Prostate gland (tissue), 2 donors: Measurements from ENCODE around the gene PEX14. TPM values are rescaled to one million over a fixed set of nuclear protein-coding genes. Genes with fewer than 3 reads are reported as not detected.

Experiments
- DNase-seq: peaks from one replicate; pipeline ENCODE4 v3.0.0-alpha.2; 2019; ENCODE audit warnings: low spot score
- H3K27ac ChIP-seq, 2 donors: fragments of 200-600 bp; sonication (generic); 2 replicates each; pipeline ENCODE4 v1.5.1; 2017 to 2019
- H3K27me3 ChIP-seq: fragments of 200-600 bp; sonication (generic); replicated peaks from 2 replicates; pipeline ENCODE4 v1.5.1; 2019; ENCODE audit not compliant: insufficient read depth
- H3K36me3 ChIP-seq, 2 donors: fragments of 200-600 bp; sonication (generic); 1 replicate in 1 of 2; 2 replicates in 1 of 2; pipeline versions ENCODE4 v1.5.1 to v1.8.1; 2017 to 2019
- H3K4me1 ChIP-seq: fragments of 200-600 bp; sonication (generic); replicated peaks from 2 replicates; pipeline ENCODE4 v1.5.1; 2019
- H3K4me3 ChIP-seq, 2 donors: fragments of 200-600 bp; sonication (generic); 2 replicates each; pipeline ENCODE4 v1.5.1; 2017 to 2019
- H3K9me3 ChIP-seq: fragments of 200-600 bp; sonication (generic); 2 replicates; pipeline ENCODE4 v1.5.1; 2017
- POLR2A ChIP-seq: fragments of 450-650 bp; IDR thresholded peaks from one replicate; pipeline ENCODE4 v1.6.1; 2016; ENCODE audit warnings: antibody characterized with exemption, mild to moderate bottlenecking
- POLR2AphosphoS5 ChIP-seq: sonication (generic); formaldehyde crosslinking; IDR thresholded peaks from one replicate; pipeline ENCODE4 v1.6.1; 2017; ENCODE audit warnings: antibody characterized with exemption
- WGBS: methylation state at CpG from one replicate; pipeline ENCODE4 v1.1.5; 2018; 5-methylcytosine and 5-hydroxymethylcytosine counted together
- intact Hi-C: fragments of 100-400 bp; cut with DNase I; formaldehyde crosslinking; loops from one replicate; pipeline ENCODE4 v1.14.2; 2022
- total RNA-seq, 2 donors: library from RNA; depleted of rRNA; stranded (reverse); fragments of >200 nt; gene quantifications; one replicate each; pipeline ENCODE4 v1.1.0, GENCODE V29; 2016
- TF ChIP-seq, protein P1 (sequence below), 4 experiments: fragments of 200-600 bp in 2 of 4; fragments of 450-650 bp in 2 of 4; sonication (generic) in 2 of 4; IDR thresholded peaks; 1 replicate in 3 of 4; 2 replicates in 1 of 4; pipeline ENCODE4 v1.5.1; 2016 to 2019; ENCODE audit warnings: antibody characterized with exemption in 4 of 4, mild to moderate bottlenecking in 2 of 4, moderate library complexity in 2 of 4

Gene PEX14
- total RNA-seq, 2 donors from 2014 or later: 26.1 to 34.7 TPM

DNA sequence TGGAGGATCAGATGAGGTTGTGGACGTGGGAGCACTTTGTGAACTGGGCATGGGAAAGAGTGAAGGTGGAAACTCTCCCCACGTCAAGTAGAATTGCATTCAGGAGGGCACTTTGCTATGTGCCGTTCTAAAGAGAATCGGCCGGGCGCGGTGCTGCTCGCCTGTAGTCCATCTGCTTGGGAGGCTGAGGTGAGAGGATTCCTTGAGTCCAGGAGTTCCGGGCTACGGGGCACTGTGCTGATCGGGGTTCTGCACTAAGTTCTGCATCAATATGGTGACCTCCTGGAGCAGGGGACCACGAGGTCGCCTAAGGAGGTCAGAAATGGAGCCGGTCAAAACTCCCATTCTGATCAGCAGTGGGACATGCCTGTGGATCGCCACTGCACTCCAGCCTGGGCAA is 141.9 kb downstream of the PEX14 start:
- no peaks in the 10 kb centered on the region for H3K9me3 ChIP-seq
- H3K4me1 ChIP-seq: no peaks in the 10 kb centered on the region
- H3K4me3 ChIP-seq: no peak overlapping the region
- H3K27ac ChIP-seq: no peak overlapping the region
- intact Hi-C loops: no loop called here
- WGBS: 96% methylated on average over 15 of the region's 15 CpGs
- no peaks in the 10 kb centered on the region for H3K27me3 ChIP-seq
- H3K36me3 ChIP-seq: no peaks in the 10 kb centered on the region
- DNase-seq: no peak
- TF ChIP-seq POLR2AphosphoS5 (no peak), POLR2A (no peak)
- TF ChIP-seq, protein P1, sequence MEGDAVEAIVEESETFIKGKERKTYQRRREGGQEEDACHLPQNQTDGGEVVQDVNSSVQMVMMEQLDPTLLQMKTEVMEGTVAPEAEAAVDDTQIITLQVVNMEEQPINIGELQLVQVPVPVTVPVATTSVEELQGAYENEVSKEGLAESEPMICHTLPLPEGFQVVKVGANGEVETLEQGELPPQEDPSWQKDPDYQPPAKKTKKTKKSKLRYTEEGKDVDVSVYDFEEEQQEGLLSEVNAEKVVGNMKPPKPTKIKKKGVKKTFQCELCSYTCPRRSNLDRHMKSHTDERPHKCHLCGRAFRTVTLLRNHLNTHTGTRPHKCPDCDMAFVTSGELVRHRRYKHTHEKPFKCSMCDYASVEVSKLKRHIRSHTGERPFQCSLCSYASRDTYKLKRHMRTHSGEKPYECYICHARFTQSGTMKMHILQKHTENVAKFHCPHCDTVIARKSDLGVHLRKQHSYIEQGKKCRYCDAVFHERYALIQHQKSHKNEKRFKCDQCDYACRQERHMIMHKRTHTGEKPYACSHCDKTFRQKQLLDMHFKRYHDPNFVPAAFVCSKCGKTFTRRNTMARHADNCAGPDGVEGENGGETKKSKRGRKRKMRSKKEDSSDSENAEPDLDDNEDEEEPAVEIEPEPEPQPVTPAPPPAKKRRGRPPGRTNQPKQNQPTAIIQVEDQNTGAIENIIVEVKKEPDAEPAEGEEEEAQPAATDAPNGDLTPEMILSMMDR (IDR thresholded peaks at IDR 0.05): no peak

DNA sequence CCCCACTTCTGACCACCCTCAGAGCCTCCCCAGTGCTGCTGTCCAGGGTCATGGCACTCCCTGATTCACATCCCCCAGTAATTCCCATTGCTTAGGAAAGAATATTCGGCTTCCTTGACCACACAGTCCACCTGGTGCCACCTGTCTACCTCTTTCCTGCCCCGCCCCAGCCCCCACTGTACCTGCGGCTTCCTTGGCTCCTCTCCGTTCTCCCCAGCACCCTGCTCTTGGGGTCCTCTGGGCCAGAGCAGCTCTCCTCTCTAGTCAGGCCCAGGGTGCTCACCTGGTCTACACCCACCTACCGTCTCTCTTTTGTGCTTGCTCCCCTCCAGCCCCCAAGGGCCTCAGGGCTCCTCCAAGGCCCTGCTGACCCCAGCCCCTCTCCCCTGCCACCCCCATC is 142.6 kb downstream of the PEX14 start:
- 98% methylated on average over 5 of the region's 5 CpGs for WGBS
- no peaks in the 10 kb centered on the region for H3K4me1 ChIP-seq
- H3K27me3 ChIP-seq: no peaks in the 10 kb centered on the region
- H3K9me3 ChIP-seq: no peaks in the 10 kb centered on the region
- DNase-seq: no peak
- H3K4me3 ChIP-seq: no peak overlapping the region
- intact Hi-C loops: no loop called here
- H3K27ac ChIP-seq: no peak overlapping the region
- no peaks in the 10 kb centered on the region for H3K36me3 ChIP-seq
- TF ChIP-seq POLR2A: no peak
- TF ChIP-seq, protein P1 (IDR thresholded peaks at IDR 0.05): no peak
- TF ChIP-seq POLR2AphosphoS5: no peak

DNA sequence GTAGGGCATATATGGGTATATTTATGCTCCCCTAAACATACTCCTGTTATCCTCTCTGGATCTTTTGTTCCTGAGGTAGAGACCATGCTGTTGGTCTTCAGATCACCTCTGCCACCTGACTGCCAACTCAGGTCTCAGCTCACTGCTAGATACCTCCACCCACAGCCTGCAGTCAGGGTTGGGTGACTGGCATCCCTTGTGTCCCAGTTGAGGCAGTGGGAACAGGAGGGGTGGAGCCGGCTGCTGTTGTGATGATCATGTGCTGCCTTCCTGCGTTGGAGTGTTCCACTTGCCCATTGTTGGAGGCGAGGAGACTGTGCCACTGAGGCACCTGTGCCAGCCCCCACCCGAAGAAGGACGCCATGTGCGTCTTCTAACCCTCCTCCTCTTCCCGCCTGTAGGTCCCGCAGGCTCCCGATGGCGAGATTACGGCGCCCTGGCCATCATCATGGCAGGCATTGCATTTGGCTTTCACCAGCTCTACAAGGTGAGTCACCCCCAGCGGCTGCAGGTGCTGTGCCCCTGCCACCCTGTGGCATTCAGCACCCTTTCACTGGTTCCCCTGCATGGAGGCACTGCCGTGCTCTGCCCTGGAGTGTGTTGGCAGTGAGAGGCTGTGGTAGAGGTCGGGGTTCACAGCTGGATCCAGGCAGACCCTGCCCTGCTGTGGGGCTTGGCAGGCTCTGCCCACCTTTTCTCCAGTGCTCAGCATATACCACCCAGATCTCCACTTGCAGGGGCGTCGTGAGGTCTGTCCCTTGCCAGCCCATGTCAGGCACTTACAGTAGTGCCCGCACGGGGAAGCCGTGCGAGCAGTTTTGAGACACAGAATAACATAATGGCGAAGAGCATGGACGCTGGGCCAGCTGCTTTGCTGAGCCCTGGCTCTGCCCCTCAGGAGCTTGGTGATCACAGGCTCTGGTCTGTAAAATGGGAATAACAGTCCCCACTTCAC is 143.5 kb downstream of the PEX14 start:
- H3K4me1 ChIP-seq: no peaks in the 10 kb centered on the region
- WGBS: 97% methylated on average over 23 of the region's 23 CpGs
- no peaks in the 10 kb centered on the region for H3K27me3 ChIP-seq
- TF ChIP-seq POLR2A: no peak
- TF ChIP-seq, protein P1 (IDR thresholded peaks at IDR 0.05): no peak
- TF ChIP-seq POLR2AphosphoS5: no peak
- H3K27ac ChIP-seq: no peak overlapping the region
- DNase-seq: no peak
- no peaks in the 10 kb centered on the region for H3K9me3 ChIP-seq
- intact Hi-C loops: no loop called here
- H3K4me3 ChIP-seq: no peak overlapping the region
- H3K36me3 ChIP-seq: no peaks in the 10 kb centered on the region

DNA sequence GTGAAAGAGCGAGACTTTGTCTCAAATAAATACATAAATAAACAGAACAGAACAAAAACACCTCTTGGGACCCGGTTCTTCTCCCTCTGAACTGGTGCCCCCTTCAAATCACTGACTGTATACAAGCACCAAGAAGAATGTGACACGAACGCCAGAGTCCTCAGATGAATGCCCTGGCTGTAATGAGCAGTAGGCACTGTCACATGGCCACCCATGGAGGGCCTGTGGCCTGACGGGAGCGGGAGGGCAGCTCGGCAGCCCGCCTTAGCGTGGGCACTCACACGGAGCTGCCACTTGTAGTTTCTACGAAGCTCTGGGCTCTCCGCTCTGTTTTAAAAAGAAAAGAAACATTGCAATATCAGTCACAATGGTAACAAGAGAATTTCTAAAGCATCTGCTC is 146.0 kb downstream of the PEX14 start:
- intact Hi-C loops: loop anchor here (5.0 kb wide), 1 partner anchor 83 kb away; no protein-coding TSS in a partner anchor
- Histone ChIP-seq H3K27ac (no peak overlapping the region), H3K36me3 (no peaks in the 10 kb centered on the region), H3K4me3 (no peak overlapping the region), H3K4me1 (no peaks in the 10 kb centered on the region), H3K27me3 (no peaks in the 10 kb centered on the region), H3K9me3 (no peaks in the 10 kb centered on the region)
- DNase-seq: no peak
- WGBS: 90% methylated on average over 12 of the region's 12 CpGs
- no peak for TF ChIP-seq POLR2AphosphoS5
- TF ChIP-seq POLR2A: no peak
- TF ChIP-seq, protein P1 (IDR thresholded peaks at IDR 0.05): no peak
